Skeletal muscle tissue (tissue), 4 donors: ENCODE data around the gene OR56A3. TPM values are rescaled to one million over a fixed set of nuclear protein-coding genes. Genes with fewer than 3 reads are reported as not detected.

Experiments used
- H3K27ac ChIP-seq: one replicate; pipeline ENCODE4 v1.7.0; 2013; ENCODE audit warnings: mild to moderate bottlenecking, low read depth, low read length, inconsistent platforms
- H3K27me3 ChIP-seq, 3 donors: one replicate each; pipeline ENCODE4 v1.7.0; 2013; ENCODE audit warnings: low read length in 3 of 3; ENCODE audit not compliant: control insufficient read depth in 3 of 3, insufficient read depth in 3 of 3
- H3K36me3 ChIP-seq, 3 donors: one replicate each; pipeline ENCODE4 v1.7.0; 2013; ENCODE audit warnings: low read length in 3 of 3; ENCODE audit not compliant: control insufficient read depth in 3 of 3, insufficient read depth in 3 of 3
- H3K4me1 ChIP-seq, 3 donors: one replicate each; pipeline ENCODE4 v1.7.0; 2013; ENCODE audit warnings: low read length in 3 of 3, mild to moderate bottlenecking in 3 of 3; ENCODE audit not compliant: control insufficient read depth in 3 of 3, insufficient read depth in 3 of 3
- H3K4me3 ChIP-seq, 3 donors: one replicate each; pipeline ENCODE4 v1.7.0; 2013; ENCODE audit warnings: low read length in 3 of 3
- H3K9ac ChIP-seq, 3 donors: one replicate each; pipeline ENCODE4 v1.7.0; 2013; ENCODE audit warnings: low read length in 3 of 3, mild to moderate bottlenecking in 3 of 3, moderate library complexity in 2 of 3, low read depth in 1 of 3
- H3K9me3 ChIP-seq, 3 donors: one replicate each; pipeline ENCODE4 v1.7.0; 2013; ENCODE audit warnings: low read length in 3 of 3; ENCODE audit not compliant: control insufficient read depth in 3 of 3
- total RNA-seq: library from RNA; depleted of rRNA; stranded (reverse); fragments of >200 nt; gene quantifications from one replicate; pipeline ENCODE4 v1.2.3, GENCODE V29; 2014
- donor health status: Osteomylitis.

OR56A3 gene, protein sequence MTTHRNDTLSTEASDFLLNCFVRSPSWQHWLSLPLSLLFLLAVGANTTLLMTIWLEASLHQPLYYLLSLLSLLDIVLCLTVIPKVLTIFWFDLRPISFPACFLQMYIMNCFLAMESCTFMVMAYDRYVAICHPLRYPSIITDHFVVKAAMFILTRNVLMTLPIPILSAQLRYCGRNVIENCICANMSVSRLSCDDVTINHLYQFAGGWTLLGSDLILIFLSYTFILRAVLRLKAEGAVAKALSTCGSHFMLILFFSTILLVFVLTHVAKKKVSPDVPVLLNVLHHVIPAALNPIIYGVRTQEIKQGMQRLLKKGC
- not detected for total RNA-seq

DNA sequence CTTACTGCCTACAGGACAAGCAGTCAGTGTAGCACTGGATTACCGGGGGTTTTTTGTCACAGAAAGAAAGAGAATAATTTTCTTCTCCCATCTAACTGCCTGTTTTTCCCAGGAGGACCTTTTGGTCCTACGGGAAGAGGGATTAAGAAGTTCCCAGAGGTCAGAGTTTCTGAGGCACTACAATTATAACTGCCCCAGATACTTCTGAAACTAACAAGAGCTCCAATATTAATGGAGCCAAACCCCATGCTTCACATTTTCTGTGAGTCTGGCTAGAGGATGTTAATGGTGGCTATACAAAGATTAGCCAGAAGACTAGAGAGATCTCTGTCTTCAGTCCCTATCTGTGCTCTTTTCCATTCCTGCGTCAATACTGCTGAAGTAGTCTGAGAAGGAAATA, at the start of gene OR56A3:
OR56A3 (plus strand) TSS at position 301 of the 400 bp plus-strand sequence. CDS start 5,096 bp downstream, outside the sequence.
- no peak within 1 kb of the TSS for H3K27ac ChIP-seq
- H3K4me3 ChIP-seq, result no peak within 1 kb of the TSS
- H3K27me3 ChIP-seq, result no peaks in the 10 kb centered on the region

DNA sequence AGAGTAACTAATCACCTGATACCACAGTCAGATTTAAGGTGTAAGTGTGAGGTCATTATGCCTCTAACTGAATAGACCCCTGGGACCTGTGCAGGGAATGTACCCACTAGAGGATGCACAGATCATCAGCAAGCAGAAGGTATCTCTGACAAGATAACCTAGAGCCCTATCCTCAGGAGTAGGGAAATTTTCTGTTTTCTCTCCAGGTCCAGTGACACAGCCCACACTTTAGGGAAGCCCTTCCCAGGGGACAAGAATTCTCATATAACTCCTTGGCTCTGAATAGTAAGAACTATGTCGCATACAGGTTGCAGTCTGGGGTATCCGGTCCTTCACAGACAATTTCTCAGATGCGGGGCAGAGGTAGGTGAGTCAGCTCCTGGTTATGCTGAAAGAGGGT, 49.1 kb upstream of the OR56A3 start, which contains the start of gene OR52E5:
OR52E5 (plus strand) TSS at position 301 of the 400 bp plus-strand sequence. CDS start 7,569 bp downstream, outside the sequence.
- no peaks in the 10 kb centered on the region for H3K27me3 ChIP-seq
- H3K9me3 ChIP-seq, result no peaks in the 10 kb centered on the region
- no peak within 1 kb of the TSS for H3K9ac ChIP-seq
- H3K4me1 ChIP-seq, result no peaks in the 10 kb centered on the region
- no peak within 1 kb of the TSS for H3K27ac ChIP-seq
- no peaks in the 10 kb centered on the region for H3K36me3 ChIP-seq
- no peak within 1 kb of the TSS for H3K4me3 ChIP-seq

More for the DNA sequence above, at the start of gene OR56A3:
- H3K9me3 ChIP-seq, result peaks cover 0 to 3% (median 0%) of the 10 kb centered on the region in 3 donors
- H3K4me1 ChIP-seq, result no peaks in the 10 kb centered on the region
- H3K9ac ChIP-seq, result no peak within 1 kb of the TSS
- H3K36me3 ChIP-seq, result no peaks in the 10 kb centered on the region

DNA sequence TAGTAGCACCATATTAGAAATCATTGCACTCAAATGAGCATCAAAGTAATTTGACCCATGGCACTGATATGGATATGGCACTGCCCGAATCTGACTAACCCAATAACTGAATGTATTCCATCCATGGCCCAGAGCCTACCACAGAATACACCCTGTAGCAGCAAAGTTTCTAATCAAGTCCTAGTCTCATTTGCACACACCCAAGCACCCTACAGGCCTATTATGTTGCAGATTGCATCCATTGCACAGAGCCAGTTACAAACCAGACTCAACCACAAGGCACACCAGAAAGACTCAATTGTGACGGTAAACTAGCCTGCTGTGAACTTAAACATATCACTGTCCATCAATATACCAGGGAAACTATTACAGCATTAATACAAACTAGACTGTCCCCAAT, 42.5 kb upstream of the OR56A3 start:
- no peak overlapping the region for H3K4me3 ChIP-seq
- no peaks in the 10 kb centered on the region for H3K36me3 ChIP-seq
- no peak overlapping the region for H3K9ac ChIP-seq
- H3K27me3 ChIP-seq, result no peaks in the 10 kb centered on the region
- H3K4me1 ChIP-seq, result no peaks in the 10 kb centered on the region
- H3K9me3 ChIP-seq, result no peaks in the 10 kb centered on the region
- no peak overlapping the region for H3K27ac ChIP-seq

DNA sequence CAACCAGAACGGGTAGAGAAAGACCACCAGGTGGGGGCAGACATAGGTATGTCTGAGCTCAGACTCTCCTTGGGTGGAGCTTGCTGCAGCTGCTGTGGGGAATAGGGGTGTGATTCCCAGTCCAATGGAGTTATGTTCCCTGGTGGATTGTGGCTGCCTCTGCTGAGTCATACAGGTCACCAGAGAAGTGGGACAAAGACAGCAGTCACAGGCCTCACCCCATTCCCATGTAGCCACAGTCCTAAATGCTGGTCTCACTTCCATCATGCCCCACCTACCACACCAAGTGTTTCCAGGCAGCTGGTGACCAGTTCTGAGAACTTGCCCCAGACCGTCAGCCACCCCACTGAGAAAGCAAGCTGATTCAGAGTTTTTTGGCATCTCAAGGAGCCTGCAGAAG, 31.5 kb upstream of the OR56A3 start:
- H3K9ac ChIP-seq, result no peak overlapping the region
- H3K27me3 ChIP-seq, result no peaks in the 10 kb centered on the region
- H3K4me1 ChIP-seq, result no peaks in the 10 kb centered on the region
- no peak overlapping the region for H3K4me3 ChIP-seq
- H3K27ac ChIP-seq, result no peak overlapping the region
- no peaks in the 10 kb centered on the region for H3K36me3 ChIP-seq
- no peaks in the 10 kb centered on the region for H3K9me3 ChIP-seq

DNA sequence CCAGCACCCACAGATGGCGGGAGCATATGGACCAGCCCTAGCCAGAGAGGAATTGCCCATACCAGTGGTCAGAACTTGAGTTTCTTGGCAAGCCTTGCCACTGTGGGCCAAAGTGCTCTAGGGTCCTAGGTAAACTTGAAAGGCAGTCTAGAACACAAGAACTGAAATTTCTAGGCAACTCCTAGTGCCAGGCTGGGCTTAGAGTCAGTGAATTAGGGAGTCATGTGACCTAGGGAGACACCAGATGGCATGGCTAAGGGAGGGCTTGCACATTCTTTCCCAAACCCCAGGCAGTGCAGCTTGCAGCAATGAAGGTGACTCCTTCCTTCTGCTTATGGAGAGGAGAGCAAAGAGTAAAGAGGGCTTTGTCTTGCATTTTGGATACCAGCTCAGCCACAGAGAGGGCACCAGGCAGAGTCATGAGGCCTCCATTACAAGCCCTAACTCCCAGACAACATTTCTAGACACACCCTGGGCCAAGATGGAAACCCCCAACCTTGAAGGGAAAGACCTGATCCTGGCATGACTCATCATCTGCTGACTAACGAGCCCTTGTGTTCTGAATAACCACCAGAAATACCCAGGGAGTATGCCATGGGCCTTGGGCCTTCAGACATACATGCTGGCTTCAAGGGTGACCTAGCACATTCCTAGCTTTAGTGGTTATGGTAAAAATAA, 19.2 kb upstream of the OR56A3 start:
- Histone ChIP-seq H3K9me3 (peaks cover 0 to 2% (median 0%) of the 10 kb centered on the region in 3 donors), H3K4me3 (no peak overlapping the region), H3K27me3 (no peaks in the 10 kb centered on the region), H3K36me3 (no peaks in the 10 kb centered on the region), H3K27ac (no peak overlapping the region), H3K9ac (no peak overlapping the region), H3K4me1 (no peaks in the 10 kb centered on the region)

DNA sequence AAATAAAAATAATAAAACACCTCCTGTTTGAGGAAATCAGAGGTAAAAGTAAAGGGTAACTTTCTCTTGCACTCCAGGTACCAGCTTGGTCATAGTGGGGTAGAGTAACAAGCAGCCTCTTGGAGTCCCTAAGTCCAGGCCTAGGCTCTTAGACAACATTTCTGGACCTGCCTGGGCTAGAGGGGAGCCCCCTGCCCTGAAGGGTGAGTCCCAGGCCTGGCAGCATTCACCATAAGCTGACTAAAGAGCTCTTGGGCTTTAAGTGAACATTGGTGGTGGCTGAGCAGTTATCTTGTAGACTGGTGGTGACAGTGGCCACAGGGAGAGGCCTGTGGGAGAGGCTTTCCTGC, 18.6 kb upstream of the OR56A3 start:
- Histone ChIP-seq H3K27ac (no peak overlapping the region), H3K9me3 (peaks cover 0 to 2% (median 0%) of the 10 kb centered on the region in 3 donors), H3K9ac (no peak overlapping the region), H3K4me1 (no peaks in the 10 kb centered on the region), H3K4me3 (no peak overlapping the region), H3K36me3 (no peaks in the 10 kb centered on the region), H3K27me3 (no peaks in the 10 kb centered on the region)

DNA sequence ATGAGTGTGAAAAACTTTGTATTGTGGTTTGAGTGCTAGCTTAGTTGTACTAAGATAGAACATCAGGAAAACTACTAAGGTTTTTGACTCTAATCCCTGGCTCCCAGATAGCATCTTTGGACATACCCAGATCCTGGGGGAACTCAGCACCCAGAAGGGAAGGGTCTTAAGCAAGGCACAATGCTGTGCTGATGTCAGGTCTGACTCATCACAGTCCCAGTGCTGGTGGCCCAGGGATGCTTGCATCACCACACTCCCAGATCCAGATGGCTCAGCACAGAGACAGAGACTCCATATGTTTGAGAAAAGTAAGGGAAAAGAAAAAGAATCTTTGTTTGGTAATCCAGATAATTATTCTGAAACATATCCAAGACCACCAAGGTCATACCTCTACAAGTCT, 18.3 kb upstream of the OR56A3 start:
- H3K36me3 ChIP-seq, result no peaks in the 10 kb centered on the region
- H3K4me3 ChIP-seq, result no peak overlapping the region
- peaks cover 0 to 2% (median 0%) of the 10 kb centered on the region in 3 donors for H3K9me3 ChIP-seq
- H3K4me1 ChIP-seq, result no peaks in the 10 kb centered on the region
- H3K27ac ChIP-seq, result no peak overlapping the region
- H3K9ac ChIP-seq, result no peak overlapping the region
- no peaks in the 10 kb centered on the region for H3K27me3 ChIP-seq

DNA sequence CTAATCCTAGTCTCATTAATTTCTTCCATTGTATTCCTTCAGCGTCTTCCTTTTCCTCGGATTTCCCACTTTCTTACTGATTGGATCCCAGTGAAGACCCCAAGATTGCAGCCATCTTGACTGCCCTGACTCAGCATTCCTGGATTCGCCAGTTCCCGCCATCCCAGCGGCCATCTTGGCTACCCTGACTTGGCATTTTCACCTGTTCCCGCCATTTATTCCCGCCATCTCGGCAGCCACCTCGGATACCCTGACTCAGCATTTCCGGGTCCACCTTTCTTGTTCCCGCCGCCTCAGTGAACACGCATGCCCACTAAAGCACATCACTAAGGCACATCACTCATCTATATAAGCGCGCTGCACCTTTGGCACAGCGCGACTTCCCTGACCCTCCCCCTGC, 13.8 kb upstream of the OR56A3 start:
- Histone ChIP-seq H3K4me3 (no peak overlapping the region), H3K4me1 (no peaks in the 10 kb centered on the region), H3K27me3 (no peaks in the 10 kb centered on the region), H3K9me3 (peaks cover 0 to 7% (median 0%) of the 10 kb centered on the region in 3 donors), H3K36me3 (no peaks in the 10 kb centered on the region), H3K9ac (no peak overlapping the region), H3K27ac (no peak overlapping the region)

DNA sequence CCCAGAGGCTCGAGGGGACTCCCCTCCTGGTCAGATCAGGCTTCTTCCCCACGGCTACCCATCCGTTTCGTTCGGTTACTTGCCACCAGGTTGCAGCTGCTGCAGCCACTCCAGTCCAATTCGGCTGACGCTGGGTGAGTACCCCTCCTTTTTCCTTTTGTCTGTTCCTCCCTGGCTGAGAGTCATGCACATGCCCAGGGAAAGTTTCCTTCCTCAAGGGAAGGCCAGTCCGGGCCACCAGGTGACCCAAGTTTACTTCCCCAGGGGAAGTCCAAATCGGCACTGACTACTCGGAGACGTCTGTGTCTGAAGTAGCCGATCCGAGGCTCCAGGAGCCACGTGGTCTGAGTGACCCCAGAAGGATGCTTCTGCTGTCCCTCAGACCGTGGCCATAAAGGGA, 13.2 kb upstream of the OR56A3 start:
- Histone ChIP-seq H3K27me3 (no peaks in the 10 kb centered on the region), H3K4me3 (no peak overlapping the region), H3K9me3 (peaks cover 0 to 7% (median 0%) of the 10 kb centered on the region in 3 donors), H3K4me1 (no peaks in the 10 kb centered on the region), H3K9ac (no peak overlapping the region), H3K27ac (no peak overlapping the region), H3K36me3 (no peaks in the 10 kb centered on the region)
